HEK293T (cell line): ENCODE measurements around the gene SAMD11.
"Not testable (repeated sequence)": the region's sequence is repeated elsewhere in the genome, so short reads cannot be mapped to it uniquely, and the experiment has no call there.

Experiments
- CTCF ChIA-PET: fragments of 350-600 bp; formaldehyde crosslinking; extraction: SDS; loops from one replicate; lab custom pipeline; 2021; ENCODE audit warnings: antibody characterized with exemption, inconsistent platforms; lab: Yijun Ruan, JAX
- POLR2A ChIA-PET: fragments of 350-600 bp; formaldehyde crosslinking; extraction: SDS; loops from one replicate; lab custom pipeline; 2020; ENCODE audit warnings: antibody characterized with exemption, inconsistent platforms; lab: Yijun Ruan, JAX
- DNase-seq: peaks from one replicate; pipeline ENCODE4 v3.0.0; 2012; ENCODE audit warnings: mixed read lengths; ENCODE audit errors: extremely low spot score
- ARNT ChIP-seq: fragments of 450-650 bp; IDR thresholded peaks from 2 replicates; pipeline ENCODE4 v1.6.1; 2017; ENCODE audit warnings: mild to moderate bottlenecking
- BHLHE40 ChIP-seq: fragments of 450-650 bp; IDR thresholded peaks from 2 replicates; pipeline ENCODE4 v1.6.1; 2016; ENCODE audit warnings: mild to moderate bottlenecking, moderate library complexity, borderline replicate concordance
- CTBP1 ChIP-seq: fragments of 450-650 bp; IDR thresholded peaks from 2 replicates; pipeline ENCODE4 v1.6.1; 2016; ENCODE audit warnings: borderline replicate concordance
- ELF4 ChIP-seq: fragments of 450-650 bp; IDR thresholded peaks from 2 replicates; pipeline ENCODE4 v1.6.1; 2017; ENCODE audit warnings: antibody characterized with exemption
- FOXA1 ChIP-seq: fragments of 450-650 bp; IDR thresholded peaks from 2 replicates; pipeline ENCODE4 v1.6.1; 2016; ENCODE audit warnings: mild to moderate bottlenecking
- FOXK2 ChIP-seq: fragments of 450-650 bp; IDR thresholded peaks from 2 replicates; pipeline ENCODE4 v1.6.1; 2016; ENCODE audit warnings: mild to moderate bottlenecking
- FOXM1 ChIP-seq: fragments of 450-650 bp; IDR thresholded peaks from 2 replicates; pipeline ENCODE4 v1.6.1; 2017; ENCODE audit warnings: mild to moderate bottlenecking, borderline replicate concordance
- HDGF ChIP-seq: fragments of 450-650 bp; IDR thresholded peaks from 2 replicates; pipeline ENCODE4 v1.6.1; 2017; ENCODE audit warnings: antibody characterized with exemption, borderline replicate concordance
- L3MBTL2 ChIP-seq: fragments of 450-650 bp; conservative IDR thresholded peaks from 2 replicates; pipeline ENCODE4 v1.6.1; 2016; ENCODE audit warnings: mild to moderate bottlenecking
- LEF1 ChIP-seq: fragments of 450-650 bp; IDR thresholded peaks from 2 replicates; pipeline ENCODE4 v1.6.1; 2017; ENCODE audit warnings: mild to moderate bottlenecking, borderline replicate concordance
- NFRKB ChIP-seq: fragments of 450-650 bp; IDR thresholded peaks from 2 replicates; pipeline ENCODE4 v1.6.1; 2016; ENCODE audit warnings: mild to moderate bottlenecking, moderate library complexity
- SP1 ChIP-seq: fragments of 450-650 bp; IDR thresholded peaks from 2 replicates; pipeline ENCODE4 v1.6.1; 2017
- SUZ12 ChIP-seq: fragments of 450-650 bp; IDR thresholded peaks from 2 replicates; pipeline ENCODE4 v1.6.1; 2016; ENCODE audit warnings: mild to moderate bottlenecking
- TARDBP ChIP-seq: fragments of 450-650 bp; IDR thresholded peaks from 2 replicates; pipeline ENCODE4 v1.6.1; 2016
- ZNF384 ChIP-seq: fragments of 450-650 bp; IDR thresholded peaks from 2 replicates; pipeline ENCODE4 v1.6.1; 2016
- TF ChIP-seq, protein P1 (sequence below): fragments of 450-650 bp; IDR thresholded peaks from 2 replicates; pipeline ENCODE4 v1.6.1; 2016

Gene SAMD11

DNA sequence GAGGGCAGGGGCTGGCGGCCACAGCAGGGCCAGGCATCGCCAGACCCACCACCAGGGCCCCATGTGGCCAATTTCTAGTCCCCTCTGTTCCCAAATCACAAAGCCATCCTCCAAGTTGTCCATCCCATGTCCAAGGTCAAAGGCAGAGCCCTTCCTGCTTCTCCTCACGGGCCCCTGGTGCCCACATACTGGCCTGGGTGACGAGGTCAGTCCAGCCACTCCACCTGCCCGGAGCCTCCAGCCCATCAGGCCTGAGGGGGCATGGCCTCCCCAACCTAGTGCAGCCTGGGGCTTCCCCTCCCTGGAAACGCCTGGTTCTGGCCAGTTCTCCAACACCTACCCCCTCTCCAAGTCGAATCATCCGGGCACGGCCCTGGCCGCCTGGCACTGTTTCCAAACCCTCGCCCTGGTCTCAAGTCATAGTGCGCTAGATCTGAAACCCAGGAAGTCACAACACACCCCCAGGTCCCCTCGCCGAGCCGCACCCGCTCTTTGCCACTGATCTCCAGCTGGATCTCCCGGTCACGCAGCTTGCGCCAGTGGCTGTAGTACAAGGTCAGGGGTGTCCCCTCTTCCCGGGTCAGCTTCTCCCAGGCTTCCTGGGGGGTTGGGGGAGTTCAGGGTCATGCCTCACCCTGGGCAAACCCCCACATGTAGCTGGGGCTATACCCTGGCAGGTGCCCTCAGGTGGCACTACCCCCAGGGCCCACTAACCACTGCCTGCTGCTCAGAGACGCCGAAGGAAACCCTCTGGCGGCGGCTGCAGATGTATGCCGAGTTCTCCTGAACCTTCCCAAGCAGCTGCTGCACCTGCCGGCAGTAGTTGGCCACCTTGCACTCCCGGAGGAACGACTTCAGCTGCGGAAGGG, 22.2 kb downstream of the SAMD11 start:
- TF ChIP-seq FOXA1 (no peak), NFRKB (no peak), L3MBTL2 (no peak), CTBP1 (no peak), FOXM1 (no peak), ARNT (no peak), TARDBP (no peak)
- TF ChIP-seq, protein P1, sequence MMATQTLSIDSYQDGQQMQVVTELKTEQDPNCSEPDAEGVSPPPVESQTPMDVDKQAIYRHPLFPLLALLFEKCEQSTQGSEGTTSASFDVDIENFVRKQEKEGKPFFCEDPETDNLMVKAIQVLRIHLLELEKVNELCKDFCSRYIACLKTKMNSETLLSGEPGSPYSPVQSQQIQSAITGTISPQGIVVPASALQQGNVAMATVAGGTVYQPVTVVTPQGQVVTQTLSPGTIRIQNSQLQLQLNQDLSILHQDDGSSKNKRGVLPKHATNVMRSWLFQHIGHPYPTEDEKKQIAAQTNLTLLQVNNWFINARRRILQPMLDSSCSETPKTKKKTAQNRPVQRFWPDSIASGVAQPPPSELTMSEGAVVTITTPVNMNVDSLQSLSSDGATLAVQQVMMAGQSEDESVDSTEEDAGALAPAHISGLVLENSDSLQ: no peak
- CTCF ChIA-PET: interaction anchor here (0.7 kb wide), 1 partner anchor 30 kb away, joined by 3 read pairs; no protein-coding TSS in a partner anchor
- POLR2A ChIA-PET: interaction anchor here (0.9 kb wide), 2 partner anchors 8 to 13 kb away, joined by 3 to 4 read pairs; partner anchors contain the start of gene NOC2L
- no peak for DNase-seq

DNA sequence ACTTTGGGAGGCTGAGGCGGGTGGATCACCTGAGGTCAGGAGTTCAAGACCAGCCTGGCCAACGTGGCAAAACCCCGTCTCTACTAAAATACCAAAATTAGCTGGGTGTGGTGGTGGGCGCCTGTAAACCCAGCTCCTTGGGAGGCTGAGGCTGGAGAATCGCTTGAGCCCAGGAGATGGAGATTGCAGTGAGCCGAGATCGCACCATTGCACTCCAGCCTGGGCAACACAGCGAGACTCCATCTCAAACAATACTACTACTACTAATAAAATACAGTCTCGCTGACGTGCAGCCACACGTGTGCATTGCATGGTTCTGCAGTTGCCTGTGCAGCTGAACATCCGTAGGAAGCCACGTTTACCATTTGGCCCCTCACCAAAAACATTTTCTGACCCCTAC, 23.1 kb downstream of the SAMD11 start:
- DNase-seq, CTCF ChIA-PET: not testable (repeated sequence)
- POLR2A ChIA-PET: interaction anchor here (0.9 kb wide), 1 partner anchor 12 kb away, joined by 4 read pairs; the partner anchor contains the start of gene NOC2L

DNA sequence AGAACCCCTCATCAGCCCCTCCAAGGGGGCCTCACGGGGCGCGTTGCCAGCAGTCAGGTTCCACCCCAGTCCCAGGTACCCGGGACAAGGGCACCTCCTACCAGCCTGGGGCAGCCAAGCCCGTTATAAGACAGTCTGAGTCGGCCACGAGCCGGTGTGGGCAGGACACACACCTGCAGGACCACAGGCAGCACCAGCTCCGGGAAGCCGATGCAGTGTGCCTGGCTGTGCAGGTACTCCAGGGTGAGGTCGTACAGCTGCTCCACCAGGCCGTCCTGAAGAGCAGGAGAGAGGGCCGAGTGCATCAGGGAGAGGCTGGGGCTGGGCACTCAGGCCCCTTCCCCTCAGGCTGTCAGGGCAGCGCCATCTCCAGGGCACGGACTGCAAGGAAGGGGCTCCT, 24.2 kb downstream of the SAMD11 start:
- POLR2A ChIA-PET: no interaction called here
- CTCF ChIA-PET: no interaction called here
- TF ChIP-seq HDGF (no peak), L3MBTL2 (no peak), SUZ12 (no peak), SP1 (no peak), ELF4 (no peak), LEF1 (no peak), FOXM1 (no peak), ARNT (no peak), TARDBP (no peak), ZNF384 (no peak), FOXK2 (no peak)
- TF ChIP-seq, protein P1: no peak

DNA sequence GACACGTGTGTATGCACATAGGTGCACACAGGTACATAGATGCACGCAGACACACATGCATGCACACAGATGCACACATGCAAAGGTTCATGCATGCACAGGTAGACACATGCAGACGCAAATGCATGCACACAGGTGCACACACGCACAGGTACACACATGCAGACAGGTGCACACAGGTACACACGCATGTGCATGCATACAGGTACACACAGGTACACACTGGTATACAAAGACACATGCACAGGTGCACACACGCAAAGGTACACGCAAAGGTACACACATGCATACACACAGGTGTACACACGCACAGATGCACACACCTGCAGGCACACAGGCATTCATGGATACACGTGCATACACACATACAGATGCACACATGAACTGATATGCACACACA, 26.5 kb downstream of the SAMD11 start:
- ChIA-PET POLR2A (no interaction called here), CTCF (interaction anchor here (1.6 kb wide), 1 partner anchor 9 kb away, joined by 7 read pairs; no protein-coding TSS in a partner anchor)
- TF ChIP-seq ELF4 (no peak), TARDBP (peak; percentile 32; the same call in 1 of the 2 replicates)
- DNase-seq: no peak

More for the DNA sequence above, 24.2 kb downstream of the SAMD11 start:
- no peak for DNase-seq

DNA sequence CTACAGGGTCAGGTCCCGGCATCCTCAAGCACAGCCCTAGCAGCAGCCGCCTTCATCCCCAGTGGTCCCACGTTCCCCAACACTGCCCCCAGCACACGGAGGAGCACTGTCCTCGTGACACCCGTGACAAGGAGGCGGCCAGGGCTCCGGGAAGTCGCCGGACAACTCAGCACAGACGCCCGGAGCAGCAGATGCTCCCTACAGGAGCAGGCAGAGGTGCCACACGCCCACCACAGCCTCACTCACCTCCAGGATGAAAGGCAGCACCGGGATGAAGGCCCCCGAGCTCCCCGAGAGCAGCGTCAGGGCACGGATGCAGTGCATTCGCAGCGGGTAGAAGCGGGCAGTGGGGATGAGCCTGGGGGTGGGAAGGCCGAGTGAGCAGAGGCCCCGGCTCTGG, 27.2 kb downstream of the SAMD11 start:
- DNase-seq: no peak
- CTCF ChIA-PET: interaction anchor here (1.6 kb wide), 1 partner anchor 9 kb away, joined by 7 read pairs; no protein-coding TSS in a partner anchor
- TF ChIP-seq FOXK2: no peak
- TF ChIP-seq HDGF: no peak
- TF ChIP-seq FOXA1: no peak
- TF ChIP-seq FOXM1: no peak
- no peak for TF ChIP-seq BHLHE40
- POLR2A ChIA-PET: no interaction called here

DNA sequence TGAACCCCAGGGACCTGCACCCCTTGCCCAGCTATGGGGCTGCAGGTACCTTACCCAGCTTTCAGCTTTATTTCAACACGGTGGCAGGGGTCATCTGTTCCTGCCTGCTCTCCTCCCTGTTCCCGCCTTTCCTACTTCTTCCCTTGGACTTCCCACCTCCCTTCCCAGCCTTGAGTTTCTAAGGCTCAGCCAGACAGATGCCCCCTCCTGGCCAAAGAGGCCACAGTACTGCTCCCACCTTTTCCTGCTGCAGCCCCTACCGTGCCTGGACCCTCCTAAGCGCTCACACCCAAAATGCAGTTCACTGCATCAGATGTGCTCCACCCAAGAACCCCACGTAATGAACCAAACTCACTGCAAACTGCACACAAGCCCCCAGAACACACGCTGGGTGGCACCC, 27.6 kb downstream of the SAMD11 start:
- no peak for DNase-seq
- CTCF ChIA-PET: interaction anchor here (0.7 to 1.6 kb wide), 3 partner anchors 10 to 46 kb away, joined by 3 to 7 read pairs (median 3); partner anchors contain the start of gene PLEKHN1

DNA sequence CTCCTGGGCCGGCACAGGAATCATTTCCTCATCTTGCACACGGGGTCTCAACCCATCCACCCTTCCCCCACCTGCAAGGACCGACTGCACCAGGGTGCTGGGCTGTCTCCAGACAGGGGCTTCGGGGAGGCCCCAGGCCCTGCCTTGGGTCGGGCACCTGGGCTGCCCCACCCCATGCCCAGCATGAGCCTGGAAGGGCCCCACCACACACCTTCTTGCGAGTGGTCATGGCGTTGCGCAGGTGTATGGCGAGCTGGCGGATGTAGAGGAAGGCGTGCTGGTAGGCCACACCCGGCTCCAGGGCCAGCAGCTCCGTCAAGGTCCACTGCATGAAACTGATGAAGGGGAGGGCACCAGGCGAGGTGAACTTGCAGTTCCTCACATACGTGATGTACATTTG, 28.5 kb downstream of the SAMD11 start:
- ChIA-PET POLR2A (no interaction called here), CTCF (interaction anchor here (0.7 to 1.6 kb wide), 3 partner anchors 10 to 47 kb away, joined by 3 to 7 read pairs (median 3); partner anchors contain the start of gene PLEKHN1)
- no peak for DNase-seq
- TF ChIP-seq FOXK2 (no peak), BHLHE40 (no peak), NFRKB (no peak), SUZ12 (no peak), SP1 (no peak), LEF1 (no peak), FOXA1 (no peak), ZNF384 (no peak), HDGF (no peak), TARDBP (no peak), ARNT (no peak), CTBP1 (no peak), FOXM1 (no peak), L3MBTL2 (no peak), ELF4 (no peak)
- TF ChIP-seq, protein P1: no peak

More for the DNA sequence above, 27.6 kb downstream of the SAMD11 start:
- POLR2A ChIA-PET: no interaction called here
- TF ChIP-seq ELF4 (no peak), FOXA1 (no peak), L3MBTL2 (peak; percentile 35; the same call in 1 of the 2 replicates), HDGF (no peak), ARNT (no peak), SUZ12 (no peak)
- TF ChIP-seq, protein P1: no peak
